T-helper 9 cell (primary cell): ENCODE results near the gene GRAMD1C.
A peak's percentile ranks its signal among the peaks of the same experiment; 100 is the strongest.
"Not testable (repeated sequence)": the region's sequence is repeated elsewhere in the genome, so short reads cannot be mapped to it uniquely, and the experiment has no call there.

Experiments used
- DNase-seq: peaks from one replicate; pipeline ENCODE4 v3.0.0-alpha.2; 2020
- total RNA-seq, 2 donors: gene quantifications; one replicate each; lab custom pipeline; 2026; lab: John Stamatoyannopoulos, UW

The GRAMD1C gene
- total RNA-seq = 0.24 to 6.1 reads per million in 2 donors

GRCh38 chr3:113838631-113839209, at the start of gene GRAMD1C:
Gene GRAMD1C, plus strand, starts transcription at chr3:113838788. Its CDS starts 122 bp downstream, at chr3:113838910.
- DNase-seq = peak; percentile 80

GRCh38 chr3:113791381-113791780, 47.2 kb upstream of the GRAMD1C start:
- no peak for DNase-seq

GRCh38 chr3:113794526-113794925, 44.1 kb upstream of the GRAMD1C start:
- no peak for DNase-seq

DNA sequence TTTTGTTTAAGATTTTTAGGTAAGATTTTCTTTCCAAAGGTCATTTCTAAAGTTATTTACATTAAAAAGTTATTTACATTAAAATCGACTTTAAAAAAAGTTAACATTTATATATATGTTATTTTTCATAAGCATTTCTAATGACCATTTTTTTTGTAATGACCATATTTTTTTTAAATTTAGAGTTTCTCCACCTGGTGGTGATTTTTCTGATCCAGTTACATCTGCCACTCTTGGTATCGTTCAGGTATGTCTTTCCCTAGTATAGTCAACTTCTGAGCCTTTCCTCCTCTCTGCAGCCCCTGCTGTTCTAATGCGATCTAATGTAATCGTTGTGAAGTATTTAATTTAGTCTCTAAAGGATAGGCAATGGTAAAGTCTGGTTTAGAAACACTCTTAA, 42.9 kb upstream of the GRAMD1C start:
- DNase-seq = no peak

DNA sequence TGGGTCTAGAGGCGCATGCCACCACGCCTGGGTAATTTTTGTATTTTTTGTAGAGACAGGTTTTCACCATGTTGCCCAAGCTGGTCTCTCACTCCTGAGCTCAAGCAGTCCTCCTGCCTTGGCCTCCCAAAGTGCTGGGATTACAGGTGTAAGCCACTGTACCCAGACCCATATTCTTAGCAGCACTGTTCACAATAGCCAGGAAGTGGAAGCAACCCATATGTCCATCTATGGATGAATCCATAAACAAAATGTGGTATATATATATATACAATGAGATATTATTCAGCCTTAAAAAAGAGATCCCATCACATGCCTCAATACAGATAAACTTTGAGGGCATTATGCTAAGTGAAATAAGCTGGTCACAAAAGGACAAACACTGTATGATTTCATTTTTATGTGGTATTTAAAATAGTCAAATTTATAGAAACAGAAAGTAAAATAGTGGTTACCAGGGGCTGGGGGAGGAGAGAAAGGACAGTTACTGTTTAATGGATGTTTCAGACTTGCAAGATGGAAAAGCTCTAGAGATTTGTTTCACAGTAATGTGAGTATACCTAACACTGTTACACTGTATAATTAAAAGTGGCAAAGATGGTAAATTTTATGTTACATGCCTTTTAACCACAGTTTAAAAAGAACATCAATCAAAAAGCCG, 35.7 kb upstream of the GRAMD1C start:
- no peak for DNase-seq

GRCh38 chr3:113804661-113805060, 33.9 kb upstream of the GRAMD1C start:
- no peak for DNase-seq

DNA sequence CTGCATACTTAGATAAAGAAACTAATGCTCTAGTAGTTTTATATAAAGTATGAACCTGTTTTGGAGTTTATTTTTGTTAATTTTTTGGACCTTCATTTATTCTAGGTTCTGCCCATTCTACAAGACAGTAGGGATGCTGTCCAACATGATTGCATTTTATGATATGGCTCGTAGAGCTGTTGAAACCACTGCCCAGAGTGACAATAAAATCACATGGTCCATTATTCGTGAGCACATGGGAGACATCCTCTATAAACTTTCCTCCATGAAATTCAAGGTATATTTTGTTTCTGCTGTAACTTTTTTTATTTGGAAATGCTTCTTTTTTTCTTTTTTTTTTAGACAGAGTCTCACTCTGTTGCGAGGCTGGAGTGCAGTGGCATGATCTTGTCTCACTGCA, 33.3 kb upstream of the GRAMD1C start:
- DNase-seq = no peak

DNA sequence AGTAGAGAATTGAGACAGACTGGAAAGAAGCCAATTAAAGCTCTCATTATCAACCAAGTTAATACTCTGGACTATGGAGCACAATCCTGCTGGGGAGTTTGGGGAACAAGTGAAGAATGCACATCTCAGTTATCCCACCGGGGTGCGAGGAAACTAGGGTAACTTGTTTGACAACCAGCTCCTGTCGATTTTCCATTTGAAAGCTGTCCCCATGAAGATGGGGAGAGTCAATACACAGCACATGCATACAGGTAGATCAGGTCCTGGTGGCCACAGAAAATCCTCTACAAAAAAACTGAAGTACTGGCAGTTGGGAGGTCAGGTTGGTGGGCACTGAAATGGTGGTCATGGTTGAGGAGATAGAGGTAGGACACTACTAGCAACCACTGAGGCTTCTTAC, 25.7 kb upstream of the GRAMD1C start:
- no peak for DNase-seq

GRCh38 chr3:113819866-113820265, 18.7 kb upstream of the GRAMD1C start:
- no peak for DNase-seq

DNA sequence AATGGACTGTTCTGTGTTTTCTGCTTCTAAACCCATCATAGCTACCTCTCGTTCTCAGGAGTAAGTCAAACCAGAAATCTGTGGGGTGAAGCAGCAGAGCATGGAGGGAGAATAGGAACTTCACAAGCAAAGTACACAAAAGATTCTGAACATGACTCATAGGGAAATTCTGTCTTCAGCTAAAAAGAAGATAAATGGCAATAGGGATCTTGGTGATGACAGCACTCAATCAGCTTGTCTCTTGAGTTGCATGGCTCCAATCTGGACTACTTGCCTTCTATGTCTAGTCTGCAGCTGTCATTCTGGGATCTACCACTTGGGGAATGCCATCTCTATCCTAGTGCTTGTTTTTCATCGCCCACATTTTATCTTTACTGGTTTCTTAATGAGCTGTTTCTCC, 13.5 kb upstream of the GRAMD1C start:
- no peak for DNase-seq

DNA sequence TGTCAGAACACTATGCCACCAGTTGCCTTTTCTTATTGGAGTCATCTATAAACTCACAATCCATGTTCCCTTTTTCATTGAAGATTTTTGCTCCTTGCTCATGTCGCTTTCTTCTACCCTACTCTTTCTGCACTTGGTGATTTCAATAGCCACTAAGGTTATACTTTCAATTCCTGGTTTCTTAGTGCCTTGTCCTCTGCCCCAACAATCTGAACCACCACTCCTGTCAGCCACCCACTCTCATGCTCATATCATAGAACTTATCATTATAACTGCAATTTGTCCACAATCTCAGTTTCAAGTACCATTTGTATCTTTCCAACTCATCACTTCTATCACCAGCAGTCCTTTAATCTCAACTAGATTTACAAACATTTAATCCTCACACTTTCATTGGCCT, 10.0 kb upstream of the GRAMD1C start:
- DNase-seq = no peak

DNA sequence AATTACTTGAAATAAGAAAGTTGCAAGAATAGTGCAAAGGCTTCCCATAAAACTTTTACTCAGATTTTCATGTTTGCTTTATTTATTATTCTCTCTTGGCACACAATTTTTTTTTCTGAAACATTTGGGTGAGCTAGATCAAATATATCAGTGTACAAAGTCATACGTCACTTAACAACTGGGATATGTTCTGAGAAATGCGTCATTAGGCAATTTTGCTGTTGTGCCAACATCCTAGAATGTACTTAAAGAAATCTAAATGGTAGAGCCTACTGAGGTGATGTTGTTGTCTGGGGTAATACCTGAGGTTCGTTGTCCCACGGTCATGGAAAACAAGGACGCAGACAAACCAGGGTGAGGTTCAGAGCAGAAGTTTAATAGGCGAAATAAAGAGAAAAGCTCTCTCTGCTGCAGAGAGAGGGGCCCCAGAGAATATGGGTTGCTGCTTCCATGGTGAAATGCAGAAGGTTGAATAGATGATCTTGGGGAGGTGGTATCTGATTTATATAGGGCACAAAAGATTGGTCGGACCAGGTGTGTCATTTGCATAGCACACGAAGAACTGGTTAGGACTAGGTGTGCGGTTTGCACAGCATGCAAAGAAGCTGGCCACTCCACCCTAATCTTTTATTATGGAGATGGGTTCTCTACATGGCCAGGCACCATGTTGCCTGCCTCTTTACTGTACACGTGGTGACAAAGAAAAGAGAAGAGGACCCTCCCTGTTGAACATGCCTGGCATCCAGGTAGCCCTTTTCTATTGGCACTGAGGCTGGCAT, 8.8 kb upstream of the GRAMD1C start:
- DNase-seq = no peak

- no peak for DNase-seq
These were observed 7.6 kb upstream of the GRAMD1C start for GRCh38 chr3:113831103-113831355.

DNA sequence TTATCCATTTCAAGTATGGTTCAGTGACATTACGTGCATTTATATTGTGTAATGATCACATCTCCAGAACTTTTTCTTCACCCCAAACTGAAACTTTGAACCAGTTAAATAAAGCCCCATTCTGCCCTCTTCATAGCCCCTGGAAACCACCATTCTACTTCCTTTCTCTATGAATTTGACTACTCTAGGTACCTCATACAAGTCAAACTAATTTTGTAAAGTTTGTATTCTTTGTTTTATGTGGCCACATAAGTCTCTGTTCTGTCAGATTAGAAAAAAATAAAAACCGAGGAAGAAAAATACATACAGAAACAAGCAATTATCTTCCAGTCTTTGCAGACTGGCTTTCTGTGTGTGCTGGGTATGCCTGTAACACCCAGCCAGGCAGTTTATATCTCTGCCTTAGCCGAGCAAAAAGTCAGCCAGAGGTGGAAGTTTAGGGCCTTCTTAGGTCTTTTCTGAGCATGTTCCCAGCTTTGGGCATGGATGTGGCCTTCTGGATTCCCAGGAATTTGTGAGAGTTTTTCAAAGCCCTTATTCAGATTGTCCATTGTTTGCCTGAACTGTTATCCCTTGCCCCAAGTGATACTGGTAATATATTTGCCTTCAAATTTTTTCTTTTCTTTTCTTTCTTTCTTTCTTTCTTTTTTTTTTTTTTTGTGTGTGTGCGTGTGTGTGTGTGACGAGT, 6.0 kb upstream of the GRAMD1C start:
- DNase-seq = no peak

DNA sequence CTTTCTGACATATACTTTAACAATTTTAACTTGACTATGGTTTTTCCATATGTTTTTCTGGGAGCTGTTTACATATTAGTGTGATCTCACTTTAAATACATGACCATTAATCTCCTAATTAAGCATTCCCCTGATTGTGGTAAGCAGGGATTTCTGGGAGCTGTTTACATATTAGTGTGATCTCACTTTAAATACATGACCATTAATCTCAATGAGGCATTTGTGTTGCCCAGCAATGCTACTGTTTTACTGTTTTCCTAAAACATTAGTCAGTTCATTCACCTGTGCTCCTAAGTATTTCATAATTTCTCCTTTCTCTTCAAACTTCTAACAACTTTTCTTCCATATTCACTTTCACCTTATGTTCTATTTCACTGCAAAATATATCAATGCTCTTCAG, 3.6 kb upstream of the GRAMD1C start:
- DNase-seq = no peak

DNA sequence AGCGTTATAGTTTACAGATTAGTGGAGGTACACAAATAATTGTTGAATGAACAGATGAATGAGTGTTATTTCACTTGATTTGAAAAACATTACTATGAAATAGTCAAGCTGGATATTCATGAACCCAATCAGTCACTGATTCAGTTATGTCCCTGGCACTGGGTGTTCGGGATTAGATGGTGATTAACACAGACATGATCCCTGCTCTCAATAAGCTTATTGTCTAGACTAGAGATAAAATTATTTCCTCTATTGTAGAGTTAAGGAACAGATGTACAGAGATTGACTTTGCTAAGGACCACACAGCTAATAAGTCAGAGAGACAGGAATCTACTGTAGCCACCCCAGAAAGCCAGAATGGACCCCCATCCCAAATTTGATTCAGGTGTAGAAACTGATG, 963 bp downstream of the GRAMD1C start:
- DNase-seq = no peak

- no peak for DNase-seq
These were observed 6.1 kb downstream of the GRAMD1C start for GRCh38 chr3:113844622-113845222.

DNA sequence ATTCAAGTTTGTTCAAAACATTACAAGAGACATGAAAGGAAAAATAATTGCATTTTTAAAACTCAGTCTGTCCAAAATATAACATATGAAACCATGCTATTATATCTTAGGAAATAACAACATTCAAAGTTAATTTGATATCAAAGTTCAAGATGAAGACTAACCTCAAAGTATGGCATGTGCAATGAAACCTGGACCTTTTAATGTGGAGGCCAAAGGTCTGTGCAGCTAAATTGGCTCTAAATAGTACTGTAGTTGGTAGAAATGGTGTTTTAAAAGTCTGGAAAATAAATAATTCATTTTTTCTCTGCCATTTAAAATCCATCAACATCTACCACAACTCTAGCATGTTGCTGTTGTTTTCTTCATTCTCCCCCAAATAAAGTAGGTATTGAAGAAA, 8.7 kb downstream of the GRAMD1C start:
- no peak for DNase-seq

- DNase-seq = no peak
These were observed 9.3 kb downstream of the GRAMD1C start for GRCh38 chr3:113847664-113848461.

DNA sequence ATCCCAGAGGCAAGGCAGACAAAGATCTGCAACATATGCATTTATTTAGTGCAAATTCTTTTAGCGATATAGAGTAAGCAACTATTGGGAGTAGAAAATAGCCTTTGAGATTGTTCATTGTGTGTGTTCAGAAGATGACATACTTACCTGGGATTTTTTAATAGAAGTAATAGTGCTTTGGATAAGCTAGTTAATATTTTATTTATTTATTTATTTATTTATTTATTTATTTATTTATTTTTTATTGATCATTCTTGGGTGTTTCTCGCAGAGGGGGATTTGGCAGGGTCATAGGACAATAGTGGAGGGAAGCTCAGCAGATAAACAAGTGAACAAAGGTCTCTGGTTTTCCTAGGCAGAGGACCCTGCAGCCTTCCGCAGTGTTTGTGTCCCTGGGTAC, 10.5 kb downstream of the GRAMD1C start:
- not testable (repeated sequence) for DNase-seq

- not testable (repeated sequence) for DNase-seq
These were observed 11.3 kb downstream of the GRAMD1C start for GRCh38 chr3:113849841-113850240.

- DNase-seq = not testable (repeated sequence)
These were observed 11.8 kb downstream of the GRAMD1C start for GRCh38 chr3:113850391-113850790.
